T-helper 2 cell treated with Interferon-gamma antibody and Interleukin-4, amounts not matched to agents 5 μg/mL and 100 μg/mL, for 36 hours (primary cell): ENCODE data around the gene GATAD2B.
A peak's percentile ranks its signal among the peaks of the same experiment; 100 is the strongest.
"Not testable (repeated sequence)": the region's sequence is repeated elsewhere in the genome, so short reads cannot be mapped to it uniquely, and the experiment has no call there.

ENCODE experiments used
- DNase-seq: peaks from one replicate; pipeline ENCODE4 v3.0.0; 2021; ENCODE audit warnings: low spot score
- H3K27ac Mint-ChIP-seq: one replicate; pipeline ENCODE4 v1.8.0; 2021; ENCODE audit warnings: mild to moderate bottlenecking, mixed read lengths
- H3K27me3 Mint-ChIP-seq: one replicate; pipeline ENCODE4 v1.8.0; 2021; ENCODE audit warnings: low read depth, mixed read lengths
- H3K36me3 Mint-ChIP-seq: one replicate; pipeline ENCODE4 v1.8.0; 2021; ENCODE audit warnings: low read depth, mixed read lengths
- H3K4me1 Mint-ChIP-seq: one replicate; pipeline ENCODE4 v1.8.0; 2021; ENCODE audit warnings: low read depth, mixed read lengths
- H3K4me3 Mint-ChIP-seq: one replicate; pipeline ENCODE4 v1.8.0; 2022; ENCODE audit warnings: mild to moderate bottlenecking, moderate library complexity, mixed read lengths
- H3K9me3 Mint-ChIP-seq: one replicate; pipeline ENCODE4 v1.8.0; 2021; ENCODE audit warnings: mixed read lengths

GATAD2B gene

GRCh38 chr1:153877112-153877511 lies 45.7 kb downstream of the GATAD2B start:
- Mint-ChIP-seq H3K9me3 (no peaks in the 10 kb centered on the region), H3K27ac (no peak overlapping the region), H3K36me3 (peaks cover 5% of the 10 kb centered on the region), H3K4me3 (no peak overlapping the region), H3K4me1 (peaks cover 5% of the 10 kb centered on the region), H3K27me3 (no peaks in the 10 kb centered on the region)
- no peak for DNase-seq

DNA sequence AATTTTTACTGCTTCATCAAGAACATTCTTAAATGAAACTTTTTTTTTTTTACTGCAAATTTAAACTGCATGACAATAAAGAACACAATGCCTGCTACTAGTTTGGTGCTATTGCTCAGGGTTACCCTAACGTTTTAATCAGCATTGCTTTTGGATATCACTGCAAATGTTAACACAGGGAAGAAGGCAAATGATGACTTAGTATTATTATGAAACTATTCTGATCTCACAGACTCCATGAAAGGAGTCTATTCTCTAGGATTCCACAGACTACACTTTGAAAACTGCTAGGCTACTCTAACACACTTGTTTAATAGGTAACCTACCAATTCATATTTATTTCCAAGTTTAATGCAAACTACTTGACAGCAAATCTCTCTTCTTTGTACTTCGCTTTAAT lies 49.8 kb downstream of the GATAD2B start:
- Mint-ChIP-seq H3K4me1 (peaks cover 7% of the 10 kb centered on the region), H3K27me3 (no peaks in the 10 kb centered on the region), H3K4me3 (no peak overlapping the region), H3K9me3 (no peaks in the 10 kb centered on the region), H3K36me3 (peaks cover 10% of the 10 kb centered on the region), H3K27ac (no peak overlapping the region)
- DNase-seq, result no peak

DNA sequence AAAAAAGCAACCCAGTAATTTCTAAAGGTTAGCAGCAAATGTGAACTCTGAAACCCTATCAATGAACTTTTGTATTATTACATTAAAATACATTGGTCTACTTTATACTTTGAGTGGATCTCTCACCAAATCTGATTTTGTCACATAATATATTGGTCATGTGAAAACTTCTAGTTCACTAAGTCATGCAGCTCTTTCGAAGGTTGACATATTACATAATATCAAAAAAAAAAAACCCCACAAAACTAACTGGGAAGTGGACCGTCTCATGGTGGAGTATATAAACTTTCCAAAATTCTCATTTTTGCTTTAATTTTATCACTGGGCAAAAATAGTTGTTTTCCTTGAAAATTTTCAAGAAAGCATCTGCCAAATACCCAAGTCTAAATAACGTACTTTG lies 50.4 kb downstream of the GATAD2B start:
- H3K4me3 Mint-ChIP-seq, result no peak overlapping the region
- peaks cover 7% of the 10 kb centered on the region for H3K4me1 Mint-ChIP-seq
- H3K9me3 Mint-ChIP-seq, result no peaks in the 10 kb centered on the region
- no peak for DNase-seq
- H3K36me3 Mint-ChIP-seq, result peaks cover 10% of the 10 kb centered on the region
- H3K27me3 Mint-ChIP-seq, result no peaks in the 10 kb centered on the region
- H3K27ac Mint-ChIP-seq, result no peak overlapping the region

DNA sequence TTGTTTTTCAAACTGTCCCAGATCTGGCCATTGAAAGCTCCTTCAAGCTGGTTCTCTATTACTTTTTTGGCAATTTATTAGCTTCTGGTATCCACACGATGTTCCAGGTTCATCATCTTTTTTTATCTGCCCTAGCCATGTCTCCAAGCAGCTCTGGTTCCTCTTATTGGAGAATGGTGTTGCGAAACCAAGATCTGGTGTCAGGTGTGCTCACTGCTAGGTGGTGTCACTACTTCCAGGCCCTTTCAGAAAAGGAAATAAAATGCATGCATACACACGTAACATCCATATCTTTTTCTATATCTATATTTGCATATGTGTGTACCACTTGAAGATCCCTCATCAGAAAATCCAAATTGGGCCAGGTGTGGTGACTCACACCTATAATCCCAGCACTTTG lies 53.3 kb downstream of the GATAD2B start:
- Mint-ChIP-seq H3K4me1 (peaks cover 10% of the 10 kb centered on the region), H3K36me3 (peaks cover 8% of the 10 kb centered on the region), H3K4me3 (no peak overlapping the region), H3K27ac (peak overlapping the region; percentile 0), H3K27me3 (no peaks in the 10 kb centered on the region), H3K9me3 (no peaks in the 10 kb centered on the region)
- no peak for DNase-seq

DNA sequence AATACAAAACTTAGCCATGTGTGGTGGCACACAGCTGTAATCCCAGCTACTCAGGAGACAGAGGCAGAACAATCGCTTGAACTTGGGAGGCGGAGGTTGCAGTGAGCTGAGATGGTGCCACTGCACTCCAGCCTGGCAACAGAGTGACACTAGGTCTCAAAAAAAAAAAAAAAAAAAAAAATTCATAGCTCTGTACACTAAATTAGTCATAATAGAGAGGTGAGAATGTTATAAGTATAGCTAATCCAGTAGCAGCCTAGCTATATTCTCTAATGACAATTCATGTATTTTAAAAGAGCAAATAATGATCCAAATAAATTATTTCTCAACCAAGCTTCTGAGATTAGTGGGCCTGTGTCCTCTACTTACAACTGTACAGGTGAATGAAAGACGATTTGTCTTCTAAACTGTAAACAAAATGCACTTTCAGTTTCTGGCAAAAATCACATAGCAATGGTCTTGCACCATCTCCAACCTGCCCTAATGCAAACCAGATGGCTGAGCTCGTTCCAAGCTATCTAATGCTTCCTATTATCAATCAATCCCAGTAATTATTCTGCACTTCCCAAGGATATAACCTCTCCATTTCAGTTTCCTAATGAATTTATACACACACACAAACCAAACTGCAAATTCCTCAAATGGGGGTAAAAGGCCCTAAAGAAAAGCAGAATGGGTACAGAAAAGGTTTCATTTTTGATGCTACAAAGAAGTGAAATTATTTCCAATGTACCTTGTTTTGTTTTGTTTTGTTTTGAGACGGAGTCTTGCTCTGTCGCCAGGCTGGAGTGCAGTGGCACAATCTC lies 56.5 kb downstream of the GATAD2B start:
- Mint-ChIP-seq H3K4me3 (no peak overlapping the region), H3K36me3 (peaks cover 7% of the 10 kb centered on the region), H3K9me3 (no peaks in the 10 kb centered on the region), H3K4me1 (peaks cover 13% of the 10 kb centered on the region), H3K27me3 (no peaks in the 10 kb centered on the region), H3K27ac (peak overlapping the region; percentile 68)
- DNase-seq, result no peak

DNA sequence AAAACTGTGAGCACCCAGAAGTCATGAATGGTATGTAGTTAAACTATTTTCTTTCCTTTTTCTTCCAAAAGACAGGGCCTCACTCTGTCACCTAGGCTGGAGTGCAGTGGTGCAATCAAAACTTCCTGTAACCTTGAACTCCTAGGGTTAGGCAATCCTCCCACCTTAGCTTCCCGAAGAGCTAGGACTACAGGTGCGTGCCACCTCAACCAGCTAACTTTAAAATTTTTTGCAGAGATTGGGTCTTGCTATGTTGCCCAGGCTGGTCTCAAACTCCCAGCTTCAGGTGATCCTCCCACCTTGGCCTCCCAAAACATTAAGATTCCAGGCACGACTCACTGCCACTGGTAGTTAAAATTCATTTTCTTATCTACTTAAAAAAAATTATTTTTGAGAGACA lies 62.5 kb downstream of the GATAD2B start:
- peaks cover 9% of the 10 kb centered on the region for H3K4me1 Mint-ChIP-seq
- H3K27ac Mint-ChIP-seq, result no peak overlapping the region
- no peak overlapping the region for H3K4me3 Mint-ChIP-seq
- no peaks in the 10 kb centered on the region for H3K9me3 Mint-ChIP-seq
- DNase-seq, result no peak
- H3K27me3 Mint-ChIP-seq, result no peaks in the 10 kb centered on the region
- peaks cover 13% of the 10 kb centered on the region for H3K36me3 Mint-ChIP-seq

DNA sequence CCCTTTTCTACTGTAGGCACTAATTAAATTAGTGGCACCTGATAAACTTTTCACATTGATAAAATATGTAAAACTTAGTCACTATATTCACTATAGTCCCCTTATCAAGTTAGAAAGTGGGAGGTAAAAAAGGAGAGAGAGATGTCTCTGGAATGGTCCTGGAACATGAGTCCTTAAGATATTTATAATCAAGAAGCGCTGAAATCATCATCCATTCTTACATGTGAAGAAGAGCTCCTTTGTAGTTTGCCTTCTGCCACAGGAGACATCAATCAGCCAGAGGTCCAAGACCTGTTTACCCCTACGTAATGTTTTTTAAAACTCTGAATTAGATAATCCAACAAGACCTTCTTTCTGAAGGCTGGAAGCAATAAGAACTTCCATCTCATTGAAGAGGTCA lies 65.3 kb downstream of the GATAD2B start:
- Mint-ChIP-seq H3K27ac (no peak overlapping the region), H3K4me1 (peaks cover 11% of the 10 kb centered on the region), H3K27me3 (no peaks in the 10 kb centered on the region), H3K36me3 (peaks cover 15% of the 10 kb centered on the region), H3K4me3 (no peak overlapping the region), H3K9me3 (no peaks in the 10 kb centered on the region)
- no peak for DNase-seq

DNA sequence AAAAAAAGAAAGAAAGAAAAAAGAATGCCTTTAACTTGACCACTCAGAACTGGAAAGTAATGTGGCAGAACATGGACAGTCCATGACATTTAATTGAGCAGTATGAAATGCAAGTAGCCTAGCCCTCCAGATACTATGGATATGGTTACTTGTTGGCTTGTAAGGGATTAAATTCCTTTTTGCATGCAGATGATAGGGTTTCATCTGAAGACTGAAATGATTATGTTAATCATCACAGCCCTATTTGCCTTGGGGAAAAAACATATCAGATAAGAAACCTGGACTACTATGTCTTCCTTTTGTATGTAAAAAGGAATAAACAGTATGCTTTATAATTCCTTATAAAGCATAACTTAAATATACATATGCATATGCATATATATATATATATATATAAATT lies 66.0 kb downstream of the GATAD2B start:
- Mint-ChIP-seq H3K4me1 (peaks cover 11% of the 10 kb centered on the region), H3K27ac (no peak overlapping the region), H3K36me3 (peaks cover 18% of the 10 kb centered on the region), H3K4me3 (no peak overlapping the region), H3K9me3 (no peaks in the 10 kb centered on the region), H3K27me3 (no peaks in the 10 kb centered on the region)
- no peak for DNase-seq

DNA sequence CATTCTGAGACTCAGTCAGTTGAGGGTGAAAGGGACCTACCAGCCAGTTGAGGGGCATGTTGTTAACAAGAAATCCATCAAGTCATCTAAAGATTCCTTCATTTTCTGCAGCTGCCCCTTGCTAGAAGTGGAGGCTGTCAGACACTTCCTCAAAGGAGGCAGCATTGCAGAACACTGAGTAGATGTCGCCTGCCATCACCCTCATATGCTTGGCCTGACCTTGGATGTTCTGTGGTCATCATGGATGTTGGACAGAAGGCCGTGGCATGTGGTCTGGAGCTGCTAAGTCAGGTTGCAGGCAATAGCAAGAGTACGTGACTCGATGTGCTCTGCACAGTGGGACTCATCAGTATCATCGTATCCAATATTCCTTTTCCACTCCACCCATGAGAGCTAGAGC lies 70.6 kb downstream of the GATAD2B start:
- Mint-ChIP-seq H3K4me3 (no peak overlapping the region), H3K36me3 (peaks cover 24% of the 10 kb centered on the region), H3K27me3 (no peaks in the 10 kb centered on the region), H3K27ac (no peak overlapping the region), H3K9me3 (no peaks in the 10 kb centered on the region), H3K4me1 (peaks cover 24% of the 10 kb centered on the region)
- DNase-seq, result no peak

DNA sequence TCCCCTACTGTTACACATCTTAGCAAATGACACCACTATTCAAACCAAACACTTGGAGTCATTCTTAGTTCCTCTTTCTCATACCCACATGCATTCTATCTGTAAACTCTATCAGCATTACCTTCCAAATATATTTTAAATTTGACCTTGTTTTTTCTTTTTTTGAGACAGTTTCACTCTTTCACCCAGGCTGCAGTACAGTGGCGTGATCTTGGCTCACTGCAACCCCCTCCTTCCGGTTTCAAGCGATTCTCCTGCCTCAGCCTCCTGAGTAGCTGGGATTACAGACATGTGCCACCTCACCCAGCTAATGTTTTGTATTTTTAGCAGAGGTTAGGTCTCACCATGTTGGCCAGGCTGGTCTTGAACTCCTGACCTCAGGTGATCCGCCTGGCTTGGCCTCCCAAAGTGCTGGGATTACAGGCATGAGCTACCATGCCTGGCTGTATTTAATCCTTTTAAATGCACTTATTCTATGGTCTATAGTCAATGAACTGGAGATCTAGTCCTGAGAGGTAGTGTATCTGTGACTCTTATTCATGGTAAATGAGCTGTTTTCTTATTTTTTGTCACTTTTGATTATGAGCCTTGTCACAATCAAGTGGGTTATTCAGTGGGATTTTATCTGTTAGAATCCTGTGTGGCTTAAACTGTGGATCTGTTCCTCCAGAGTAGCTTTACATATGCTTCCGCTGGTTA lies 73.1 kb downstream of the GATAD2B start:
- H3K4me1 Mint-ChIP-seq, result peaks cover 21% of the 10 kb centered on the region
- peak overlapping the region; percentile 81 for H3K27ac Mint-ChIP-seq
- peaks cover 21% of the 10 kb centered on the region for H3K36me3 Mint-ChIP-seq
- H3K27me3 Mint-ChIP-seq, result no peaks in the 10 kb centered on the region
- H3K4me3 Mint-ChIP-seq, result peak overlapping the region; percentile 30
- peak; percentile 39 for DNase-seq
- no peaks in the 10 kb centered on the region for H3K9me3 Mint-ChIP-seq

GRCh38 chr1:153848805-153849204 lies 74.0 kb downstream of the GATAD2B start:
- H3K36me3 Mint-ChIP-seq, result peaks cover 24% of the 10 kb centered on the region
- no peak overlapping the region for H3K4me3 Mint-ChIP-seq
- H3K27ac Mint-ChIP-seq, result no peak overlapping the region
- H3K27me3 Mint-ChIP-seq, result no peaks in the 10 kb centered on the region
- H3K9me3 Mint-ChIP-seq, result peaks cover 2% of the 10 kb centered on the region
- peaks cover 22% of the 10 kb centered on the region for H3K4me1 Mint-ChIP-seq
- DNase-seq, result no peak

GRCh38 chr1:153845158-153845557 lies 77.6 kb downstream of the GATAD2B start:
- Mint-ChIP-seq H3K27me3 (no peaks in the 10 kb centered on the region), H3K36me3 (peaks cover 13% of the 10 kb centered on the region)

DNA sequence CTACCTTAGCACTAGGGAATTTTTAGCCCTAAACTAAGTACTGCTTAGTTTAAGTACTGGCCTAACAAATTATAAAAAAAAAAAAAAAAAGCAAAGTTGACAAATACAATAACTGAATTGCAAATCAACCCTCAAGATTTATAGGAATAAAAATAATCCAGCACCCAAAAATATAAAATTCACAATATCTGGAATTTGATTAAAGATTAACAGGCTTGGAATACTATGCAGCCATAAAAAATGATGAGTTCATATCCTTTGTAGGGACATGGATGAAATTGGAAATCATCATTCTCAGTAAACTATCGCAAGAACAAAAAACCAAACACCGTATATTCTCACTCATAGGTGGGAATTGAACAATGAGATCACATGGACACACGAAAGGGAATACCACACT lies 78.4 kb downstream of the GATAD2B start:
- H3K27me3 Mint-ChIP-seq, H3K4me3 Mint-ChIP-seq, H3K27ac Mint-ChIP-seq, DNase-seq, H3K9me3 Mint-ChIP-seq: not testable (repeated sequence)
- peaks cover 15% of the 10 kb centered on the region for H3K4me1 Mint-ChIP-seq
- H3K36me3 Mint-ChIP-seq, result peaks cover 11% of the 10 kb centered on the region

More at GRCh38 chr1:153845158-153845557, 77.6 kb downstream of the GATAD2B start:
- H3K9me3 Mint-ChIP-seq, result peaks cover 5% of the 10 kb centered on the region
- no peak overlapping the region for H3K4me3 Mint-ChIP-seq
- DNase-seq, result no peak
- H3K27ac Mint-ChIP-seq, result no peak overlapping the region
- peaks cover 23% of the 10 kb centered on the region for H3K4me1 Mint-ChIP-seq

- H3K27me3 Mint-ChIP-seq, result no peaks in the 10 kb centered on the region
- peaks cover 11% of the 10 kb centered on the region for H3K4me1 Mint-ChIP-seq
- DNase-seq, result no peak
- peak overlapping the region; percentile 67 for H3K27ac Mint-ChIP-seq
- peaks cover 6% of the 10 kb centered on the region for H3K36me3 Mint-ChIP-seq
- H3K4me3 Mint-ChIP-seq, result no peak overlapping the region
- peaks cover 5% of the 10 kb centered on the region for H3K9me3 Mint-ChIP-seq
Measured at GRCh38 chr1:153842006-153842471, 80.7 kb downstream of the GATAD2B start.
